ENCODE data around the gene FAM78B. TPM values are rescaled to one million over a fixed set of nuclear protein-coding genes. Genes with fewer than 3 reads are reported as not detected.

Gene FAM78B
- total RNA-seq, 2 donors from 2014 or later: 3.7 to 11.0 TPM

DNA sequence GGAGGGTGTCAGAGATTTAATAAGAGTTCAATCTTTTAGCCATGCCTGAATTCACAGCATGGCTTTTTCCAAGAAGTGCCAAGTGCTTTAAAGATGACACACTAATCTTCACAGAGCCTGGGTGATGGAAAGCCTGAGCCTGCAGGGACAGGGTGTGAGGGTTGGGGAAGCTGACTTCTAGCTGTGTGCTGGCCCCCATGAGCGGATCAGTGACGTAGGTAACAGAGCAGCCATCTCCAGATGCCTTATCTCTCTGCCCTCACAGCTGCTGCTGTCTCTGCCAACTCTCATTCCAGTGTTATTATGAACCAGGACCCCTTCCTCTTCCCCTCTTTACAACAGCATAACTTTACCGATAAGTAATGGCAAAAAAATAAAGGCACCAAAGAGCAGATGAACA, 30.6 kb downstream of the FAM78B start:
- TF ChIP-seq, protein P1, sequence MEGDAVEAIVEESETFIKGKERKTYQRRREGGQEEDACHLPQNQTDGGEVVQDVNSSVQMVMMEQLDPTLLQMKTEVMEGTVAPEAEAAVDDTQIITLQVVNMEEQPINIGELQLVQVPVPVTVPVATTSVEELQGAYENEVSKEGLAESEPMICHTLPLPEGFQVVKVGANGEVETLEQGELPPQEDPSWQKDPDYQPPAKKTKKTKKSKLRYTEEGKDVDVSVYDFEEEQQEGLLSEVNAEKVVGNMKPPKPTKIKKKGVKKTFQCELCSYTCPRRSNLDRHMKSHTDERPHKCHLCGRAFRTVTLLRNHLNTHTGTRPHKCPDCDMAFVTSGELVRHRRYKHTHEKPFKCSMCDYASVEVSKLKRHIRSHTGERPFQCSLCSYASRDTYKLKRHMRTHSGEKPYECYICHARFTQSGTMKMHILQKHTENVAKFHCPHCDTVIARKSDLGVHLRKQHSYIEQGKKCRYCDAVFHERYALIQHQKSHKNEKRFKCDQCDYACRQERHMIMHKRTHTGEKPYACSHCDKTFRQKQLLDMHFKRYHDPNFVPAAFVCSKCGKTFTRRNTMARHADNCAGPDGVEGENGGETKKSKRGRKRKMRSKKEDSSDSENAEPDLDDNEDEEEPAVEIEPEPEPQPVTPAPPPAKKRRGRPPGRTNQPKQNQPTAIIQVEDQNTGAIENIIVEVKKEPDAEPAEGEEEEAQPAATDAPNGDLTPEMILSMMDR (IDR thresholded peaks at IDR 0.05): no peak
- no peak for TF ChIP-seq POLR2A (IDR thresholded peaks at IDR 0.05)
- TF ChIP-seq POLR2AphosphoS5 (IDR thresholded peaks at IDR 0.05): no peak
- 68% methylated on average over 3 of the region's 3 CpGs for WGBS
- no peak for DNase-seq (ENCODE audit: low spot score)
- Histone ChIP-seq H3K4me1 (replicated peaks) (no peaks in the 10 kb centered on the region), H3K36me3 (no peaks in the 10 kb centered on the region), H3K27ac (no peak overlapping the region), H3K9me3 (no peaks in the 10 kb centered on the region), H3K27me3 (replicated peaks; ENCODE audit: insufficient read depth) (no peaks in the 10 kb centered on the region), H3K4me3 (no peak overlapping the region)
- intact Hi-C loops (cut with DNase I): no loop called here

DNA sequence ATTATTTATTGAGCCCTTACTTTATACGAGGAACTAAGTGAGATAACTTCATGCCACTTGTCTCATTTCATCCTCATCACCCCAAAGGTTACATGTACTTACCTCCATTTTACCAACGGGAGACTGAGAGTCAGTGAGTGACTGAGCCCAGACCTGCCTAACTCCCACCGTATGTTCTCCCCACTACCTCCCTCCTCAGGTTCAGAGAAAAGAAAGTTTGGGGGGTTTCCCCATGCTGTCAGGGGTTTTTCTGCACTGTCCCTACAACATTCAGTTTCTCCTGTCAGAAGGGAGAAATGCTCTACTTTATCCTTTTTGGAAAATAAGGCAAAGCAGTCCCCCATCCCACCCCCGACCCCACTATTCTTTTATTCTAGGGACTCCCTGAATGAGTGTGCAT, 32.9 kb downstream of the FAM78B start:
- intact Hi-C loops (cut with DNase I): no loop called here
- no peak overlapping the region for H3K27ac ChIP-seq
- no peak overlapping the region for H3K4me3 ChIP-seq
- 82% methylated on average over 4 of the region's 4 CpGs for WGBS
- H3K9me3 ChIP-seq: no peaks in the 10 kb centered on the region
- no peaks in the 10 kb centered on the region for H3K4me1 ChIP-seq (replicated peaks)
- DNase-seq (ENCODE audit: low spot score): no peak
- H3K36me3 ChIP-seq: no peaks in the 10 kb centered on the region
- TF ChIP-seq POLR2AphosphoS5 (IDR thresholded peaks at IDR 0.05): no peak
- TF ChIP-seq POLR2A (IDR thresholded peaks at IDR 0.05): no peak
- TF ChIP-seq, protein P1 (IDR thresholded peaks at IDR 0.05): no peak
- no peaks in the 10 kb centered on the region for H3K27me3 ChIP-seq (replicated peaks; ENCODE audit: insufficient read depth)

DNA sequence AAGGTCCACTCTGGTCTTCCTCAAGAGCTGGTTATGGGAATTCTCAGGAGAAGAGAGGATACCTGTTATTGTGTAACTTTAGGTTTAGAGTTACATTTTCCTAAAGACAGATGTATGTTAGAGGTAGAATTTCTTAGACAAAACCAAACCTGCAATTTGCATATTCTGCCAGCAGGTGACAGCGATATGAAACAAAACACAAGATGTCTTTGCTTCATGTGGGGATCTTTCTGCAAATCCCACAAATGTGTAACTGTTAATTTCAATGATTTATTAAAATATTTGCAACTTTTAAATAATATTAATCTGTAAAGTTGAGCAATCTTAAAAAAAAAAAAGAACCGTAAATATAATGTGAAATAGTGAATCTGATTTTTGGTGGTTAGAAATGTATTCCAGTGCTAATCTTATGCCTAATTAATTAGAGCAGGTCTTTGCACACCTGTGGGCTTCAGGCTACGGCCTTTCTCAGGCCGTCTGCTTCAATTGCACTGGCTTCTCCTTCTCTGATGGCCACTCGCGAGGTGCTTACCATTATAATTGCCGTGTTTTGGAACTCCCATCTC, 33.4 kb downstream of the FAM78B start:
- Histone ChIP-seq H3K27me3 (replicated peaks; ENCODE audit: insufficient read depth) (no peaks in the 10 kb centered on the region), H3K36me3 (no peaks in the 10 kb centered on the region), H3K9me3 (no peaks in the 10 kb centered on the region), H3K4me1 (replicated peaks) (no peaks in the 10 kb centered on the region), H3K27ac (no peak overlapping the region), H3K4me3 (no peak overlapping the region)
- no peak for TF ChIP-seq POLR2A (IDR thresholded peaks at IDR 0.05)
- no peak for TF ChIP-seq POLR2AphosphoS5 (IDR thresholded peaks at IDR 0.05)
- TF ChIP-seq, protein P1 (IDR thresholded peaks at IDR 0.05): no peak
- intact Hi-C loops (cut with DNase I): no loop called here
- DNase-seq (ENCODE audit: low spot score): no peak
- WGBS: 90% methylated on average over 7 of the region's 7 CpGs

DNA sequence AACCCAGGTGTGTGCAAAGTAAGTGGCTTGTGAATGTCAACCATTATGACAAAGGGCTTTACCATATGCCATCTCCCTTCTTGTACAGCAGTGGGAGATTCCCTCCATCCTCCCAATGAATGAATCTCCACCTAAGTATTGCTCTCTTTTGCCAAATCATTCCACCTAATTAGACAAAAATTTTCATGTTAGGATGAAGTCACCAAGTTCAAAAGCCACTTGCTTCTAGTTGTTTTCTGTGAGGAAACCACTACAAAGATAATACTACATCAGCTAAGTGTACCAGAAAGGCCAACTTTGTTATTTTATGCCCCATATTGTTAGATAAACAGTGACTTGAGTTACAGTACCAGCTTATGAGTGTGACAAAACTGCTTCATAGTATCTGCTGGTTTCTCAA, 34.3 kb downstream of the FAM78B start:
- TF ChIP-seq, protein P1 (IDR thresholded peaks at IDR 0.05): no peak
- TF ChIP-seq POLR2AphosphoS5 (IDR thresholded peaks at IDR 0.05) (no peak), POLR2A (IDR thresholded peaks at IDR 0.05) (no peak)

DNA sequence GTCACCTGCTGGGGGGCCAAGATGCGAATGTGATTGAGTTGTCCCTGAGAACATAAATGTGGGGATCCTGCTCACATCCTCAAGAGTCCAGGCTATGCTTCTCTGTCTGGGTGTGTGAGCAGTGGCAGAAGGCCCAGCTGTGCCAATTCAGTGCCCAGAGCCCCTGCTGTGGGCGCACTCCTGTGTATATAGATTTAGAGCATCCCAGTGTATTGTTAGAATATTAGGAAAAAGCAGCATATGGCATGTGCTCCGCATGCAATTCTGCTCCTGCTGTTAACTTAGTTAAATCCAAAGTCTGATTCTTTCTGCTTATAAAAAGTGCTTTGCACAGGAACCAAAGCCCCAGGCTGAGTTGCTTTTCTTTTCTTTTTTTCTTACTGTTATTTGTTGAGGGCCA, 37.8 kb downstream of the FAM78B start:
- Histone ChIP-seq H3K36me3 (no peaks in the 10 kb centered on the region), H3K27me3 (replicated peaks; ENCODE audit: insufficient read depth) (no peaks in the 10 kb centered on the region), H3K9me3 (no peaks in the 10 kb centered on the region), H3K27ac (no peak overlapping the region), H3K4me1 (replicated peaks) (no peaks in the 10 kb centered on the region), H3K4me3 (no peak overlapping the region)
- 93% methylated on average over 3 of the region's 3 CpGs for WGBS
- no peak for DNase-seq (ENCODE audit: low spot score)
- no peak for TF ChIP-seq POLR2AphosphoS5 (IDR thresholded peaks at IDR 0.05)
- intact Hi-C loops (cut with DNase I): no loop called here

More for the DNA sequence above, 34.3 kb downstream of the FAM78B start:
- intact Hi-C loops (cut with DNase I): no loop called here
- DNase-seq (ENCODE audit: low spot score): no peak
- no peaks in the 10 kb centered on the region for H3K36me3 ChIP-seq
- no peak overlapping the region for H3K27ac ChIP-seq
- no peaks in the 10 kb centered on the region for H3K4me1 ChIP-seq (replicated peaks)
- H3K4me3 ChIP-seq: no peak overlapping the region
- H3K9me3 ChIP-seq: no peaks in the 10 kb centered on the region
- H3K27me3 ChIP-seq (replicated peaks; ENCODE audit: insufficient read depth): no peaks in the 10 kb centered on the region
